Measurements from ENCODE around the gene GPRC5C. TPM values are rescaled to one million over a fixed set of nuclear protein-coding genes. Genes with fewer than 3 reads are reported as not detected.
A peak's percentile ranks its signal among the peaks of the same experiment; 100 is the strongest.

The GPRC5C gene
- total and polyA plus RNA-seq, 8 donors: 38.2 to 106 (median 49.9) TPM

GRCh38 chr17:74387365-74388218 lies 44.3 kb upstream of the GPRC5C start:
- WGBS, 2 donors: 78 to 82% methylated on average over 17 of the region's 17 CpGs
- intact Hi-C loops (cut with DNase I): no loop called here
- no peaks in the 10 kb centered on the region for H3K9me3 ChIP-seq
- peak in 1 of 4 donors; percentile 11 for TF ChIP-seq CTCF (IDR thresholded peaks at IDR 0.05)
- no peaks in the 10 kb centered on the region for H3K36me3 ChIP-seq
- peak in 1 of 6 donors; percentile 35 for DNase-seq
- H3K27me3 ChIP-seq: no peaks in the 10 kb centered on the region
- no peak overlapping the region for H3K4me3 ChIP-seq
- peak in 3 of 4 donors; percentile 55 to 82 (median 60) for ATAC-seq
- no peak for FAIRE-seq
- H3K4me1 ChIP-seq: no peaks in the 10 kb centered on the region
- H3K27ac ChIP-seq: no peak overlapping the region

- H3K27ac ChIP-seq: no peak overlapping the region
- H3K4me1 ChIP-seq: no peaks in the 10 kb centered on the region
- TF ChIP-seq CTCF (IDR thresholded peaks at IDR 0.05): no peak
- H3K27me3 ChIP-seq: no peaks in the 10 kb centered on the region
- no peak for FAIRE-seq
- peak in 1 of 6 donors; percentile 26 for DNase-seq
- WGBS, 2 donors: 87 to 92% methylated on average over 12 of the region's 12 CpGs
- intact Hi-C loops (cut with DNase I): no loop called here
- no peaks in the 10 kb centered on the region for H3K36me3 ChIP-seq
- ATAC-seq: no peak
- H3K9me3 ChIP-seq: no peaks in the 10 kb centered on the region
- H3K4me3 ChIP-seq: no peak overlapping the region
Measured at GRCh38 chr17:74389084-74389753, 42.7 kb upstream of the GPRC5C start.

GRCh38 chr17:74389937-74390679 lies 41.8 kb upstream of the GPRC5C start:
- TF ChIP-seq CTCF (IDR thresholded peaks at IDR 0.05): no peak
- H3K4me1 ChIP-seq: no peaks in the 10 kb centered on the region
- 64 to 86% methylated on average over 2 of the region's 2 CpGs for WGBS, 2 donors
- H3K27ac ChIP-seq: no peak overlapping the region
- no peak for FAIRE-seq
- no peaks in the 10 kb centered on the region for H3K27me3 ChIP-seq
- H3K36me3 ChIP-seq: no peaks in the 10 kb centered on the region
- DNase-seq: no peak
- no peaks in the 10 kb centered on the region for H3K9me3 ChIP-seq
- H3K4me3 ChIP-seq: no peak overlapping the region
- no peak for ATAC-seq
- intact Hi-C loops (cut with DNase I): no loop called here

- ATAC-seq (no peak), DNase-seq (peak in 1 of 6 donors; percentile 18), FAIRE-seq (no peak)
- Histone ChIP-seq H3K27ac (no peak overlapping the region), H3K27me3 (no peaks in the 10 kb centered on the region), H3K9me3 (no peaks in the 10 kb centered on the region), H3K36me3 (no peaks in the 10 kb centered on the region), H3K4me1 (peaks cover 0 to 4% (median 0%) of the 10 kb centered on the region in 3 donors), H3K4me3 (no peak overlapping the region)
- WGBS, 2 donors: 82 to 85% methylated on average over 11 of the region's 11 CpGs
- TF ChIP-seq CTCF (IDR thresholded peaks at IDR 0.05): no peak
- intact Hi-C loops (cut with DNase I): no loop called here
Measured at GRCh38 chr17:74390680-74391653, 40.9 kb upstream of the GPRC5C start.
